ENCODE data around the gene CXorf38. TPM values are rescaled to one million over a fixed set of nuclear protein-coding genes. Genes with fewer than 3 reads are reported as not detected.
"Not testable (repeated sequence)": the region's sequence is repeated elsewhere in the genome, so short reads cannot be mapped to it uniquely, and the experiment has no call there.

The CXorf38 gene
- total RNA-seq, 2 donors from 2014 or later = 15.7 to 17.4 TPM

GRCh38 chrX:40617566-40617965 is 29.8 kb downstream of the CXorf38 start:
- Mint-ChIP-seq H3K36me3 (ENCODE audit: low read depth) (no peaks in the 10 kb centered on the region), H3K4me1 (no peaks in the 10 kb centered on the region), H3K27me3 (no peaks in the 10 kb centered on the region), H3K27ac (no peak overlapping the region), H3K4me3 (no peak overlapping the region)
- DNase-seq (no peak), ATAC-seq (no peak)
- H3K9me3 ChIP-seq (ENCODE audit: control insufficient read depth, low read length, poor library complexity, severe bottlenecking) = no peaks in the 10 kb centered on the region

DNA sequence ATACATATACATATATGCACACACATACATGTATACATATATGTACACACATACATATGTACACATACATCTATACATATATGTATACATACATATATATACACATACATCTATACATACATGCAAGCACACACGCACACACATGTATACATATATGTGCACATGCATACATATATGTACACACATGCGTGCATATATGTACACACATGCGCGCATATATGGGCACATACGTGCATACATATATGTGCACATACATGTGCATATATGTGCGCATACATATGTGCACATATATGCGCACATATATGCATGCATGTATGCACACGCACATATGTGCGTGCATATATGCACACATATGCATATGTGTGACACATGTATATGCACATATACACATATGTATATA is 31.4 kb downstream of the CXorf38 start:
- ATAC-seq (no peak), DNase-seq (no peak)
- H3K9me3 ChIP-seq (ENCODE audit: control insufficient read depth, low read length, poor library complexity, severe bottlenecking) = no peaks in the 10 kb centered on the region
- Mint-ChIP-seq H3K4me1 (no peaks in the 10 kb centered on the region), H3K4me3 (no peak overlapping the region), H3K27ac (no peak overlapping the region), H3K27me3 (no peaks in the 10 kb centered on the region), H3K36me3 (ENCODE audit: low read depth) (no peaks in the 10 kb centered on the region)

GRCh38 chrX:40612511-40612910 is 34.9 kb downstream of the CXorf38 start:
- H3K4me1 Mint-ChIP-seq = no peaks in the 10 kb centered on the region
- DNase-seq (no peak), ATAC-seq (no peak)
- H3K27me3 Mint-ChIP-seq = no peaks in the 10 kb centered on the region
- no peak overlapping the region for H3K27ac Mint-ChIP-seq
- H3K36me3 Mint-ChIP-seq (ENCODE audit: low read depth) = no peaks in the 10 kb centered on the region
- no peak overlapping the region for H3K4me3 Mint-ChIP-seq
- H3K9me3 ChIP-seq (ENCODE audit: control insufficient read depth, low read length, poor library complexity, severe bottlenecking) = no peaks in the 10 kb centered on the region

DNA sequence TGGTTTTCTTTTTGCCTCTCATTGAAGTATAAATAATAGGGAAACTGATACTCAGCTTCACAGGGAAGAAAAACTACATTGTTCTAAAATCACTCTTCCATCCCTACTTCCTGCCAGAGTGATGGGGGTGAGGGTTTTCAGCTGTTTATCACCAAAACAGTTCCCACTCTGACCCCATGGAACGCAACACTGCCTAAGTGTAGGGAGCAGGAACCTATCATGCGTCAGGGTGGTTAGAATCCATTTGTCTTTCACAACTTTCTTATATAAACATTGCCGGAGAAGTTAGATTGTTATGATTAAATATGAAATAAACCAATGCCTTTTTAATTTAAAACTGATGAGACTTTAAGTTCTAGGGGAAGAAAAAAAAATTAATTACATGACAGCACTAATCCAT is 40.0 kb downstream of the CXorf38 start:
- no peaks in the 10 kb centered on the region for H3K4me1 Mint-ChIP-seq

DNA sequence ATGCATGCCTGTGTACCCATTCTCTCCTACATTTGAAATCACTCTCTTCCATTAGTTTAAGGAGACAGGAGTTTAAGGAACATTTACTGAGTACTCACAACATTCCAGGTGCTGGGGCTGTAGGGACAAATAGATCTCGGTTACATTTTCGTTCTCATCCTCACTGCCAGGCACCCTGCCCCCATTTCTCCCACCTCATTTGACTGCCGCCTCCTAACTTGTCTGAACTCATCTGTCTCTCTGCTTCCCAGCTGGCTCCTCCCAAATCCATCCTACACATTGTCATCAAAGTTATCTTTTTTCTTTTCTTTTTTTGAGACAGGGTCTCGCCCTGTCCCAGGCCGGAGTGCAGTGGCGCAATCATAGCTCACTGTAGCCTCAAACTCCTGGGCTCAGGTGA is 43.9 kb downstream of the CXorf38 start:
- DNase-seq (no peak), ATAC-seq (no peak)
- Mint-ChIP-seq H3K36me3 (ENCODE audit: low read depth) (peaks cover 3% of the 10 kb centered on the region), H3K4me1 (no peaks in the 10 kb centered on the region), H3K27me3 (no peaks in the 10 kb centered on the region), H3K27ac (peak overlapping the region; percentile 71), H3K4me3 (no peak overlapping the region)
- no peaks in the 10 kb centered on the region for H3K9me3 ChIP-seq (ENCODE audit: control insufficient read depth, low read length, poor library complexity, severe bottlenecking)

More for the DNA sequence above, 40.0 kb downstream of the CXorf38 start:
- no peaks in the 10 kb centered on the region for H3K9me3 ChIP-seq (ENCODE audit: control insufficient read depth, low read length, poor library complexity, severe bottlenecking)
- DNase-seq = no peak
- H3K36me3 Mint-ChIP-seq (ENCODE audit: low read depth) = peaks cover 3% of the 10 kb centered on the region
- H3K27ac Mint-ChIP-seq = no peak overlapping the region
- no peaks in the 10 kb centered on the region for H3K27me3 Mint-ChIP-seq
- H3K4me3 Mint-ChIP-seq = no peak overlapping the region
- no peak for ATAC-seq

DNA sequence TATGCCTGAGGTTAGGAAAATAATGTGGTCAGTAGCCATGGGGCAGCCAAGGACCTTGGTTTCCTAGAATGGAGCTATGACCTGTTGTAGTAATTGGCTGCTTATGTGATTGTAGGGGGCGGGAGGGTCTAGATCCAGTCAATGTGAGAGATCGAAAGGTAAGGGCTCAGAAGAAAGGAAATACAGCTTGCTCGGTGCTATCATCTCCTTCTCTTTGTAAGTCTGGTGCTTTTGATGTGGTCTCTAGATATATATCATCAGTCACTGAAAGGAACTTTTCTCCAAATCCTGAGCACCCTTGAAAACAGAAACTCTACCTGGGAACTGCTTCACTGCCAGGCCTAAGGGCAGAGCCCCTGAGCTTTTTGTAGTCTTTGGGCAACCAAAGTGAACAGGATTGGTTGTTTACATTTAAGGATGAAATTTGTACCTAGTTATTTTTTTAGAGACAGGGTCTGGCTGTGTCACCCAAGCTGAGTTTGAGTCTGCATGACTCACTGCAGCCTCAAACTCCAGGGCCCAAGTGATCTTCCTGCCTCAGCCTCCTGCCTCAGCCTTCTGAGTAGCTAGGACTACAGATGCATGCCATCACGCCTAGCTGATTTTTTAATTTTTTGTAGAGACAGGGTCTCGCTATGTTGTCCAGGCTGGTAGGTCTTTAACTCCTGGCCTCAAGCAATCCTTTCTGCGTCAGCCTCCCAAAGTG is 57.6 kb downstream of the CXorf38 start:
- Mint-ChIP-seq H3K27ac (peak overlapping the region; percentile 37), H3K4me1 (peaks cover 14% of the 10 kb centered on the region), H3K4me3 (peak overlapping the region; percentile 58)
- H3K27me3 Mint-ChIP-seq; H3K9me3 ChIP-seq (ENCODE audit: control insufficient read depth, low read length, poor library complexity, severe bottlenecking); DNase-seq; H3K36me3 Mint-ChIP-seq (ENCODE audit: low read depth): not testable (repeated sequence)
- ATAC-seq = peak; percentile 94

- H3K27ac Mint-ChIP-seq = not testable (repeated sequence)
- peaks cover 22% of the 10 kb centered on the region for H3K4me1 Mint-ChIP-seq
Measured at GRCh38 chrX:40587623-40588022, 59.7 kb downstream of the CXorf38 start.

DNA sequence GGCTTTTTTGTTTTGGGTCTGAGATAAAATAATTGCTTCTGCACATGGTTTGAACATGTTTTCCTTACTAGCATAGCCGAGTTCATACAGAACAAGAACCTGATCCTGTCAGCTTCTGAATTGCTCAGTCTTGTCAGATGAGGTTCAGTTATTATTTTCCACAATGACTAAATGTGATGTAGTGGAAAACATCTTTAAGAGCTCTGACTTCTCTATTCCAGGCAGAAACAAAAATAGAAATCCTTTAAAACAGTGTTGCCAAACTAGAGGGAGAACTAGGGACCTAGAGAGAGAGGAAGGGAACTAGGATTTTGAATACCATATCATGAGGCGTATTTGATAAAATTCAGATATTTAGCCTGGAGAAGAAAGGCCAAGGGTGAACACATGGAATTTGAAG is 64.5 kb downstream of the CXorf38 start:
- H3K4me3 Mint-ChIP-seq = peak overlapping the region; percentile 62
- DNase-seq (no peak), ATAC-seq (no peak)
- H3K27ac Mint-ChIP-seq = no peak overlapping the region
- no peaks in the 10 kb centered on the region for H3K27me3 Mint-ChIP-seq
- no peaks in the 10 kb centered on the region for H3K36me3 Mint-ChIP-seq (ENCODE audit: low read depth)
- peaks cover 21% of the 10 kb centered on the region for H3K4me1 Mint-ChIP-seq
- H3K9me3 ChIP-seq (ENCODE audit: control insufficient read depth, low read length, poor library complexity, severe bottlenecking) = no peaks in the 10 kb centered on the region

More at GRCh38 chrX:40587623-40588022, 59.7 kb downstream of the CXorf38 start:
- ATAC-seq; H3K4me3 Mint-ChIP-seq; H3K36me3 Mint-ChIP-seq (ENCODE audit: low read depth); H3K9me3 ChIP-seq (ENCODE audit: control insufficient read depth, low read length, poor library complexity, severe bottlenecking); DNase-seq; H3K27me3 Mint-ChIP-seq: not testable (repeated sequence)

- ATAC-seq; H3K27me3 Mint-ChIP-seq; DNase-seq; H3K9me3 ChIP-seq (ENCODE audit: control insufficient read depth, low read length, poor library complexity, severe bottlenecking); H3K36me3 Mint-ChIP-seq (ENCODE audit: low read depth); H3K27ac Mint-ChIP-seq: not testable (repeated sequence)
- H3K4me1 Mint-ChIP-seq = peaks cover 21% of the 10 kb centered on the region
- peak overlapping the region; percentile 58 for H3K4me3 Mint-ChIP-seq
Measured at GRCh38 chrX:40582178-40582577, 65.2 kb downstream of the CXorf38 start.

DNA sequence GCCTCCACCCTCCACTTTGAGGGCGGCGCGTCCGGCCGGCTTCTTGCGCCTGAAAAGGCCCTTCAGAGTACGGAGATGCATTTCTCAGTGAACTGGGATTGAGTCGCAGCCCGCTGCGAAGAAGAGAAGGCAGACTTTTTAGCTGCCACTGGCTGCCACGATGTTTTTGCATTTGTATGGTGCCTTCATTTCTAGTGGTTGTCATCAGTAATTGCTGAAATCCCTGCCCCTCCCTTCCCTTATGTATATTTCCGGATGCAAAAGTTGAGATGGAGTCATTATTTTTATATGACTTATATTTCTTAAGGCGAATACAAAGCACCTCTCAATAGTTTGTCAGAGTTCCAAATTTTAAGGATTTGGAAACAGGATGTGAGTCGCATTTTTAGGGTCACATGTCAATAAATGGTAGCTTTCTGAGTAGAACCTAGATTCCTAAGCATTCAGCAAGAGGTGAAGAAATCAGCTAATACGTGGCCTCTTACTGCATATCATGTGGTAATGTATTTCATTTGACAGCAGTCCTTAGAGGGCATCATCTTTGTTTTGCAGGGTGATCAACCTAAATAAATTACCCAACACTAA is 65.9 kb downstream of the CXorf38 start:
- Mint-ChIP-seq H3K4me3 (peak overlapping the region; percentile 80), H3K27ac (peak overlapping the region; percentile 70), H3K36me3 (ENCODE audit: low read depth) (no peaks in the 10 kb centered on the region), H3K27me3 (no peaks in the 10 kb centered on the region), H3K4me1 (peaks cover 21% of the 10 kb centered on the region)
- H3K9me3 ChIP-seq (ENCODE audit: control insufficient read depth, low read length, poor library complexity, severe bottlenecking) = no peaks in the 10 kb centered on the region
- ATAC-seq = peak; percentile 24
- peak in 2 of 3 donors; percentile 4 to 8 for DNase-seq

DNA sequence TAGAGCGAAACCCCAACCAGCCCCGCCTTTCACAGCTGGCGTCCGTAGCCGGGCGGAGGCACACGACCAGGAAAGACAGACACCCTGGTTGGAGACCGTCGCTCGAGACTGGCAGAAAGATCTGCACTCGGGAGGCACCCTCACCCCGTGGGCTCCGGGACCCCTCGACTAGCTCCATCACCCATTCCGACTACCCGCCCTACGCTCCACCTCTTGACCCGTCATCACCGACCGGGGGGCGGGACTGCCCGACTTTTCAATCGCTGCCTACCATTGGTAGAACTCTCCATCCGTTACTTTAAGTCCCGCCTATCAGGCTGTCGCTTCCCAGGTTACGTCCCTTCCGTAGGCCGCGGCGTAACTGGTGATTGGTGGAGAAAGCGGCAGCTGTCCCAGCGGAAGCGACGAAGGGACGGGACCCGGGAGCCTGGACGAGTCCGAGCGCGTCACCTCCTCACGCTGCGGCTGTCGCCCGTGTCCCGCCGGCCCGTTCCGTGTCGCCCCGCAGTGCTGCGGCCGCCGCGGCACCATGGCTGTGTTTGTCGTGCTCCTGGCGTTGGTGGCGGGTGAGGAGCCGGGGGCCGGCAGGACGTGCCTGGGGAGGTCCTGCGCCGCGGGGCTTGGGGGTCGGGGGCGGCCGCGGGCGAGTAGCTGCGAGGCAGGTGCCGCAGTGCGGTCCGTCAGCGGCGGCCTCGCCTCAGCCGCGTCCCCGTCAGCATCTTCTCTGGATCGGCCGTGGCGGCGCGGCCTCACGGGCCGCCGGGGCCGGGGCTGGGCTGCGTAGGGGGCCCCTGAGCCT is 66.6 kb downstream of the CXorf38 start, which contains the start of gene ATP6AP2:
ATP6AP2 (plus strand) TSS at position 434 of the 799 bp plus-strand sequence; CDS start at position 530, 96 bp downstream.
- no peaks in the 10 kb centered on the region for H3K36me3 Mint-ChIP-seq (ENCODE audit: low read depth)
- ATAC-seq (peak; percentile 96), DNase-seq (peak; percentile 71 to 82 (median 75))

DNA sequence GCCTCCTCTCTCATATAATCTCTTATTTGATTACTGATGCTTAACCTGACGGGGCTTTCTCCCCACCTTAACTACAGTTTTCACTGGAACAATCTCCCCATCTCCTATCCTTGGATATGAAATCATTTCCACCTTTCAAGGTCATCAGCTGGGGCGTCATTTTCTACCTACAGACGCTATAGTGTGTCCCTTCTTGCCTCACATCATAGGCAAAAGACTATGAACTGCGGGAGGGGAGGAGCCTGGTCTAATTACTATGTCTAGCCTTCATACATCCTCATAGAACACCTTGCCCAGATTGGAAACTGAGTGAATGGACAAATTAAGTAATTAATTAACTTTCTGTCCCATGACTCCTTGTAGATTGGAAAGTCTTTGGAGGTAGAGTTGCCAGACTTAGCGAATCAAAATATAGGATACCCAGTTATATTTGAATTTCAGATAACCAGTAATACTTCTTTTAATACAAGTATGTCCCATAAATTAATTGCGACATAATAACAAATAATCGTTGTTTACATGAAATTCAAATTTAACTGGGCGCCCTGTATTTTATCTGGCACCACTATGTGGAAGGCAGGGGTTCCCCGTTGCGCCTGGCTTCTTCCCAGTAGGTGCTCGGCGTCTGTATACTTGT is 67.3 kb downstream of the CXorf38 start:
- no peaks in the 10 kb centered on the region for H3K27me3 Mint-ChIP-seq
- H3K4me3 Mint-ChIP-seq = peak overlapping the region; percentile 94
- no peak for DNase-seq
- ATAC-seq = peak; percentile 59
- peaks cover 16% of the 10 kb centered on the region for H3K4me1 Mint-ChIP-seq
- peak overlapping the region; percentile 70 for H3K27ac Mint-ChIP-seq
- no peaks in the 10 kb centered on the region for H3K36me3 Mint-ChIP-seq (ENCODE audit: low read depth)
- no peaks in the 10 kb centered on the region for H3K9me3 ChIP-seq (ENCODE audit: control insufficient read depth, low read length, poor library complexity, severe bottlenecking)

More for the DNA sequence above, 66.6 kb downstream of the CXorf38 start, which contains the start of gene ATP6AP2:
- peaks cover 16% of the 10 kb centered on the region for H3K4me1 Mint-ChIP-seq
- no peaks in the 10 kb centered on the region for H3K27me3 Mint-ChIP-seq
- H3K27ac Mint-ChIP-seq = peak within 1 kb of the TSS; percentile 70
- no peaks in the 10 kb centered on the region for H3K9me3 ChIP-seq (ENCODE audit: control insufficient read depth, low read length, poor library complexity, severe bottlenecking)
- H3K4me3 Mint-ChIP-seq = peak within 1 kb of the TSS; percentile 94

GRCh38 chrX:40579141-40579540 is 68.2 kb downstream of the CXorf38 start:
- Mint-ChIP-seq H3K4me1 (peaks cover 16% of the 10 kb centered on the region), H3K4me3 (no peak overlapping the region), H3K36me3 (ENCODE audit: low read depth) (no peaks in the 10 kb centered on the region), H3K27ac (no peak overlapping the region), H3K27me3 (no peaks in the 10 kb centered on the region)
- no peaks in the 10 kb centered on the region for H3K9me3 ChIP-seq (ENCODE audit: control insufficient read depth, low read length, poor library complexity, severe bottlenecking)
- ATAC-seq (no peak), DNase-seq (no peak)

Data from T-helper 17 cell (primary cell).